H1 (cell line): ENCODE results near the gene NRAS. TPM values are rescaled to one million over a fixed set of nuclear protein-coding genes. Genes with fewer than 3 reads are reported as not detected.

Experiments
- CTCF ChIA-PET: fragments of 300-600 bp; sonication (Branson Sonifier 250); formaldehyde crosslinking; loops from one replicate; lab custom pipeline; 2021; ENCODE audit not compliant: partially characterized antibody; lab: Charles Lee
- POLR2A ChIA-PET: fragments of 300-600 bp; sonication (Branson Sonifier 250); formaldehyde crosslinking; loops from one replicate; lab custom pipeline; 2021; ENCODE audit warnings: inconsistent platforms; ENCODE audit not compliant: partially characterized antibody; lab: Charles Lee
- DNase-seq, 2 experiments: peaks; one replicate each; pipeline versions ENCODE4 v3.0.0 to v3.0.0-alpha.2; 2010 to 2022; ENCODE audit warnings: low spot score in 2 of 2, low read depth in 1 of 2, mixed read lengths in 1 of 2
- FAIRE-seq: peaks from 2 replicates; lab custom pipeline; 2011; peaks lifted over from hg19 to GRCh38; lab: Jason Lieb, UNC
- H2AFZ ChIP-seq: 2 replicates; pipeline ENCODE4 v1.8.1; 2012; ENCODE audit warnings: low read length, inconsistent platforms
- H2AK5ac ChIP-seq: 2 replicates; pipeline ENCODE4 v1.6.1; 2013; ENCODE audit warnings: low read depth, low read length
- H2BK120ac ChIP-seq: replicated peaks from 2 replicates; pipeline ENCODE3; 2013; ENCODE audit warnings: low read depth, low read length, inconsistent platforms
- H2BK12ac ChIP-seq: 2 replicates; pipeline ENCODE4 v1.6.1; 2013; ENCODE audit warnings: low read depth, low read length
- H2BK15ac ChIP-seq: 2 replicates; pipeline ENCODE4 v1.6.1; 2013; ENCODE audit warnings: low read length
- H2BK20ac ChIP-seq: 2 replicates; pipeline ENCODE4 v1.6.1; 2013; ENCODE audit warnings: low read length
- H2BK5ac ChIP-seq: 2 replicates; pipeline ENCODE4 v1.6.1; 2013; ENCODE audit warnings: low read depth, low read length
- H3K14ac ChIP-seq: 2 replicates; pipeline ENCODE4 v1.6.1; 2013; ENCODE audit warnings: inconsistent platforms; ENCODE audit not compliant: insufficient read length
- H3K18ac ChIP-seq: 2 replicates; pipeline ENCODE4 v1.6.1; 2013; ENCODE audit warnings: low read length; ENCODE audit errors: extremely low read depth
- H3K23ac ChIP-seq: 2 replicates; pipeline ENCODE4 v1.6.1; 2013; ENCODE audit warnings: inconsistent platforms; ENCODE audit not compliant: insufficient read length
- H3K23me2 ChIP-seq: 2 replicates; pipeline ENCODE4 v1.6.1; 2013; ENCODE audit warnings: low read depth, low read length
- H3K27ac ChIP-seq: 2 replicates; pipeline ENCODE4 v1.6.1; 2011; ENCODE audit warnings: low read depth, low read length, inconsistent platforms
- H3K27me3 ChIP-seq, 4 experiments: replicated peaks in 1 of 4; 1 replicate in 1 of 4; 2 replicates in 3 of 4; pipeline versions ENCODE4 v1.6.1 to v1.8.1; 2011 to 2013; ENCODE audit warnings: low read length in 3 of 4, mild to moderate bottlenecking in 3 of 4, inconsistent platforms in 2 of 4, mixed read lengths in 2 of 4, moderate library complexity in 1 of 4; ENCODE audit not compliant: control insufficient read depth in 3 of 4, insufficient read depth in 3 of 4; ENCODE audit errors: extremely low read depth in 1 of 4
- H3K36me3 ChIP-seq, 4 experiments: 2 replicates each; pipeline versions ENCODE4 v1.6.1 to v1.8.1; 2011 to 2013; ENCODE audit warnings: mild to moderate bottlenecking in 4 of 4, low read length in 3 of 4, moderate library complexity in 2 of 4, control low read depth in 1 of 4, inconsistent platforms in 1 of 4; ENCODE audit not compliant: insufficient read depth in 4 of 4, control insufficient read depth in 2 of 4
- H3K4ac ChIP-seq: replicated peaks from 2 replicates; pipeline ENCODE3; 2013; ENCODE audit warnings: low read length, low read depth, mixed read lengths, inconsistent platforms; ENCODE audit not compliant: insufficient read length
- H3K4me1 ChIP-seq, 4 experiments: replicated peaks in 1 of 4; 1 replicate in 1 of 4; 2 replicates in 3 of 4; pipeline versions ENCODE4 v1.6.1 to v1.8.1; 2011 to 2013; ENCODE audit warnings: low read length in 3 of 4, inconsistent platforms in 2 of 4, mixed read lengths in 1 of 4; ENCODE audit not compliant: insufficient read depth in 4 of 4, control insufficient read depth in 3 of 4
- H3K4me2 ChIP-seq, 2 experiments: 2 replicates each; pipeline versions ENCODE4 v1.6.1 to v1.8.1; 2011 to 2013; ENCODE audit warnings: low read depth in 2 of 2, low read length in 2 of 2, control low read depth in 1 of 2, inconsistent platforms in 1 of 2, mild to moderate bottlenecking in 1 of 2; ENCODE audit not compliant: insufficient read depth in 1 of 2
- H3K4me3 ChIP-seq, 4 experiments: fragments of 200-600, 300-600 bp in 1 of 4; sonication (generic), shearing (Covaris generic), sonication (Bioruptor Twin) in 1 of 4; 2 replicates each; pipeline versions ENCODE4 v1.5.1 to v1.8.1; 2011 to 2016; ENCODE audit warnings: low read length in 4 of 4, low read depth in 3 of 4, control low read depth in 2 of 4, inconsistent platforms in 2 of 4, mild to moderate bottlenecking in 2 of 4, mixed read lengths in 1 of 4, moderate library complexity in 1 of 4; ENCODE audit not compliant: insufficient read depth in 2 of 4; ENCODE audit errors: extremely low read depth in 1 of 4
- H3K56ac ChIP-seq: replicated peaks from 2 replicates; pipeline ENCODE3; 2013; ENCODE audit warnings: low read depth, mild to moderate bottlenecking, mixed read lengths, low read length, inconsistent platforms; ENCODE audit not compliant: insufficient read length
- H3K79me1 ChIP-seq: 2 replicates; pipeline ENCODE4 v1.6.1; 2013; ENCODE audit warnings: low read depth, low read length, control low read depth
- H3K79me2 ChIP-seq, 2 experiments: 2 replicates each; pipeline versions ENCODE4 v1.6.1 to v1.8.1; 2012 to 2013; ENCODE audit warnings: low read length in 2 of 2, mild to moderate bottlenecking in 2 of 2, inconsistent platforms in 1 of 2; ENCODE audit not compliant: insufficient read depth in 2 of 2, control insufficient read depth in 1 of 2
- H3K9ac ChIP-seq, 4 experiments: replicated peaks in 1 of 4; 1 replicate in 1 of 4; 2 replicates in 3 of 4; pipeline versions ENCODE4 v1.6.1 to v1.8.1; 2011 to 2013; ENCODE audit warnings: low read depth in 3 of 4, low read length in 3 of 4, control low read depth in 2 of 4, mild to moderate bottlenecking in 2 of 4, moderate library complexity in 2 of 4, inconsistent platforms in 1 of 4; ENCODE audit errors: extremely low read depth in 1 of 4
- H3K9me3 ChIP-seq, 2 experiments: 2 replicates each; pipeline versions ENCODE4 v1.6.1 to v1.8.1; 2012 to 2013; ENCODE audit warnings: mild to moderate bottlenecking in 2 of 2, moderate library complexity in 2 of 2, control low read depth in 1 of 2, inconsistent platforms in 1 of 2, low read depth in 1 of 2, low read length in 1 of 2, mixed read lengths in 1 of 2; ENCODE audit not compliant: insufficient read depth in 2 of 2
- H4K20me1 ChIP-seq, 2 experiments: replicated peaks in 1 of 2; 2 replicates each; pipeline versions ENCODE3 to v1.8.1; 2011 to 2013; ENCODE audit warnings: inconsistent platforms in 2 of 2, low read length in 2 of 2, mild to moderate bottlenecking in 1 of 2; ENCODE audit not compliant: insufficient read depth in 2 of 2, control insufficient read depth in 1 of 2
- H4K5ac ChIP-seq: 2 replicates; pipeline ENCODE4 v1.6.1; 2013; ENCODE audit warnings: low read length, low read depth, mixed read lengths, inconsistent platforms; ENCODE audit not compliant: insufficient read length
- H4K8ac ChIP-seq: 2 replicates; pipeline ENCODE4 v1.8.0; 2013; ENCODE audit warnings: mild to moderate bottlenecking, moderate library complexity, low read length, inconsistent platforms; ENCODE audit not compliant: insufficient read depth; ENCODE audit errors: extremely low read depth
- H4K91ac ChIP-seq: replicated peaks from 2 replicates; pipeline ENCODE3; 2013; ENCODE audit warnings: low read length, mixed read lengths, inconsistent platforms; ENCODE audit not compliant: insufficient read length
- BRCA1 ChIP-seq: IDR thresholded peaks from 2 replicates; pipeline ENCODE4 v1.6.1; 2012; ENCODE audit warnings: low read depth, low read length, improper control_type of control experiment
- CHD2 ChIP-seq: IDR thresholded peaks from 2 replicates; pipeline ENCODE4 v1.6.1; 2012; ENCODE audit warnings: low read length, improper control_type of control experiment
- CTBP2 ChIP-seq: IDR thresholded peaks from 2 replicates; pipeline ENCODE4 v1.7.0; 2011; ENCODE audit warnings: borderline replicate concordance, mild to moderate bottlenecking, moderate library complexity, mixed read lengths, low read length; ENCODE audit not compliant: insufficient read depth, insufficient read length
- EP300 ChIP-seq, 2 experiments: IDR thresholded peaks; 1 replicate in 1 of 2; 2 replicates in 1 of 2; pipeline ENCODE4 v1.6.1; 2011 to 2012; ENCODE audit warnings: low read depth in 2 of 2, low read length in 2 of 2, mild to moderate bottlenecking in 2 of 2, borderline replicate concordance in 1 of 2, inconsistent platforms in 1 of 2, moderate library complexity in 1 of 2
- GTF2F1 ChIP-seq: IDR thresholded peaks from 2 replicates; pipeline ENCODE4 v1.6.1; 2012; ENCODE audit warnings: low read depth, low read length, improper control_type of control experiment, borderline replicate concordance
- HDAC6 ChIP-seq: IDR thresholded peaks from one replicate; pipeline ENCODE4 v1.7.1; 2012; ENCODE audit warnings: low read depth, mild to moderate bottlenecking, inconsistent platforms, low read length, moderate library complexity
- MAFK ChIP-seq: IDR thresholded peaks from 2 replicates; pipeline ENCODE4 v1.6.1; 2012; ENCODE audit warnings: low read depth, mild to moderate bottlenecking, improper control_type of control experiment, low read length
- NRF1 ChIP-seq: IDR thresholded peaks from 2 replicates; pipeline ENCODE4 v1.6.1; 2011; ENCODE audit warnings: mild to moderate bottlenecking, low read depth, low read length, improper control_type of control experiment
- POLR2A ChIP-seq, 2 experiments: IDR thresholded peaks; 1 replicate in 1 of 2; 2 replicates in 1 of 2; pipeline ENCODE4 v1.6.1; 2011; ENCODE audit warnings: low read depth in 2 of 2, low read length in 2 of 2, mild to moderate bottlenecking in 2 of 2; ENCODE audit errors: control extremely low read depth in 1 of 2
- SIX5 ChIP-seq: IDR thresholded peaks from 2 replicates; pipeline ENCODE4 v1.6.1; 2011; ENCODE audit warnings: mild to moderate bottlenecking, low read depth, low read length
- SP4 ChIP-seq: IDR thresholded peaks from 2 replicates; pipeline ENCODE4 v1.6.1; 2012; ENCODE audit warnings: low read length, inconsistent platforms
- TAF1 ChIP-seq: IDR thresholded peaks from 2 replicates; pipeline ENCODE4 v1.6.1; 2011; ENCODE audit warnings: mild to moderate bottlenecking, low read depth, low read length
- WGBS, 2 experiments: shearing (Covaris generic) in 1 of 2; methylation state at CpG; one replicate each; pipeline versions ENCODE4 v1.1.6 to v1.1.7; 2013 to 2015; ENCODE audit warnings: low lambda C conversion rate in 2 of 2, mixed read lengths in 2 of 2, inconsistent platforms in 1 of 2, low coverage in 1 of 2, missing lambda C conversion rate in 1 of 2; ENCODE audit not compliant: insufficient replicate concordance in 2 of 2, insufficient coverage in 1 of 2, insufficient read length in 1 of 2; ENCODE audit errors: extremely low coverage in 1 of 2, missing lambda C conversion rate in 1 of 2; 5-methylcytosine and 5-hydroxymethylcytosine counted together
- polyA plus RNA-seq, 7 experiments: library from polyadenylated mRNA; depleted of rRNA in 3 of 7; stranded (reverse) in 5 of 7; unstranded in 2 of 7; fragments of >200 nt in 5 of 7; fragments of 200-250 nt in 2 of 7; gene quantifications; 1 replicate in 5 of 7; 2 replicates in 1 of 7; 4 replicates in 1 of 7; pipeline versions ENCODE4 v1.2.1 to v1.2.3, GENCODE V29; 2011 to 2013; ENCODE audit warnings: missing spikeins in 2 of 7, mixed read lengths in 2 of 7
- total RNA-seq: library from RNA; stranded (reverse); fragmentation: NEBNext Ultra II Directional; extraction: Animal tissue kit (Norgen Biotek cat#: 25700); gene quantifications from 2 replicates; pipeline ENCODE4 v1.2.1, GENCODE V29; 2021
- TF ChIP-seq, protein P1 (sequence below), 3 experiments: IDR thresholded peaks; 1 replicate in 2 of 3; 2 replicates in 1 of 3; pipeline versions ENCODE4 v1.5.1 to v1.6.1; 2011; ENCODE audit warnings: low read length in 3 of 3, mild to moderate bottlenecking in 3 of 3, inconsistent platforms in 2 of 3, low read depth in 1 of 3, moderate library complexity in 1 of 3; ENCODE audit not compliant: insufficient read depth in 1 of 3; ENCODE audit errors: control extremely low read depth in 1 of 3

NRAS gene
- total and polyA plus RNA-seq, 2 of the 8 experiments (the other 6 are each of a cell fraction or from before 2014, with no cell fraction given) = 24.5 to 65.1 TPM

- no peaks in the 10 kb centered on the region for H3K4me1 ChIP-seq
- H2BK20ac ChIP-seq = no peak overlapping the region
- FAIRE-seq = no peak
- no peak overlapping the region for H4K5ac ChIP-seq
- ChIA-PET POLR2A (interaction anchor here (0.8 to 1.6 kb wide), 4 partner anchors 11 to 34 kb away, joined by 3 to 4 read pairs (median 3); partner anchors contain the start of gene CSDE1), CTCF (no interaction called here)
- H3K23me2 ChIP-seq = no peaks in the 10 kb centered on the region
- no peak overlapping the region for H2AK5ac ChIP-seq
- no peak overlapping the region for H2BK15ac ChIP-seq
- H3K14ac ChIP-seq = no peak overlapping the region
- no peak overlapping the region for H3K18ac ChIP-seq
- no peaks in the 10 kb centered on the region for H3K9me3 ChIP-seq
- no peaks in the 10 kb centered on the region for H3K79me1 ChIP-seq
- DNase-seq = no peak
- H4K8ac ChIP-seq = no peak overlapping the region
- no peak overlapping the region for H3K9ac ChIP-seq
- peaks cover 43 to 98% (median 84%) of the 10 kb centered on the region in 4 experiments for H3K36me3 ChIP-seq
- H4K20me1 ChIP-seq = peaks cover 0 to 1% of the 10 kb centered on the region in 2 experiments
- H2BK5ac ChIP-seq = no peak overlapping the region
- no peak overlapping the region for H2BK120ac ChIP-seq
- no peak overlapping the region for H3K23ac ChIP-seq
- no peak overlapping the region for H3K4ac ChIP-seq
- no peak overlapping the region for H4K91ac ChIP-seq
- H3K27ac ChIP-seq = no peak overlapping the region
- no peak overlapping the region for H2BK12ac ChIP-seq
- WGBS, 2 experiments = 50% methylated on average over 1 of the region's 1 CpG; no CpG with 5 or more reads in 1 of the 2 experiments
- no peak overlapping the region for H2AFZ ChIP-seq
- no peaks in the 10 kb centered on the region for H3K27me3 ChIP-seq
- H3K4me2 ChIP-seq = no peak overlapping the region
- H3K56ac ChIP-seq = no peak overlapping the region
- H3K4me3 ChIP-seq = no peak overlapping the region
- no peaks in the 10 kb centered on the region; a peak in 1 of 4 replicates for H3K79me2 ChIP-seq
- TF ChIP-seq EP300 (IDR thresholded peaks at IDR 0.05; ENCODE audit: borderline replicate concordance in 1 of 2, low read depth in 2 of 2, low read length in 2 of 2) (no peak), CTBP2 (no peak), CHD2 (no peak), POLR2A (IDR thresholded peaks at IDR 0.05; ENCODE audit: control extremely low read depth in 1 of 2, low read depth in 2 of 2, low read length in 2 of 2) (no peak), NRF1 (no peak), TAF1 (no peak), SIX5 (no peak), GTF2F1 (no peak), SP4 (no peak), HDAC6 (no peak), MAFK (no peak), BRCA1 (no peak)
- TF ChIP-seq, protein P1, sequence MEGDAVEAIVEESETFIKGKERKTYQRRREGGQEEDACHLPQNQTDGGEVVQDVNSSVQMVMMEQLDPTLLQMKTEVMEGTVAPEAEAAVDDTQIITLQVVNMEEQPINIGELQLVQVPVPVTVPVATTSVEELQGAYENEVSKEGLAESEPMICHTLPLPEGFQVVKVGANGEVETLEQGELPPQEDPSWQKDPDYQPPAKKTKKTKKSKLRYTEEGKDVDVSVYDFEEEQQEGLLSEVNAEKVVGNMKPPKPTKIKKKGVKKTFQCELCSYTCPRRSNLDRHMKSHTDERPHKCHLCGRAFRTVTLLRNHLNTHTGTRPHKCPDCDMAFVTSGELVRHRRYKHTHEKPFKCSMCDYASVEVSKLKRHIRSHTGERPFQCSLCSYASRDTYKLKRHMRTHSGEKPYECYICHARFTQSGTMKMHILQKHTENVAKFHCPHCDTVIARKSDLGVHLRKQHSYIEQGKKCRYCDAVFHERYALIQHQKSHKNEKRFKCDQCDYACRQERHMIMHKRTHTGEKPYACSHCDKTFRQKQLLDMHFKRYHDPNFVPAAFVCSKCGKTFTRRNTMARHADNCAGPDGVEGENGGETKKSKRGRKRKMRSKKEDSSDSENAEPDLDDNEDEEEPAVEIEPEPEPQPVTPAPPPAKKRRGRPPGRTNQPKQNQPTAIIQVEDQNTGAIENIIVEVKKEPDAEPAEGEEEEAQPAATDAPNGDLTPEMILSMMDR (IDR thresholded peaks at IDR 0.05; ENCODE audit: control extremely low read depth in 1 of 3, insufficient read depth in 1 of 3, low read depth in 1 of 3, low read length in 3 of 3) = no peak
These were observed 6.9 kb upstream of the NRAS start for GRCh38 chr1:114723457-114723856.
